Progenitor cell of endocrine pancreas (in vitro differentiated cells): ENCODE results near the gene BOD1L1. TPM values are rescaled to one million over a fixed set of nuclear protein-coding genes. Genes with fewer than 3 reads are reported as not detected.

ENCODE experiments used
- DNase-seq: peaks from one replicate; pipeline ENCODE4 v3.0.0; 2021; ENCODE audit warnings: low spot score; ENCODE audit not compliant: unreplicated experiment
- H3K27ac Mint-ChIP-seq: 2 replicates; pipeline ENCODE4 v1.8.0; 2021; ENCODE audit warnings: mild to moderate bottlenecking, moderate library complexity, mixed read lengths
- H3K27me3 Mint-ChIP-seq: 2 replicates; pipeline ENCODE4 v1.8.0; 2021; ENCODE audit warnings: mixed read lengths
- H3K36me3 Mint-ChIP-seq: 2 replicates; pipeline ENCODE4 v1.8.0; 2022; ENCODE audit warnings: mixed read lengths; ENCODE audit not compliant: insufficient read depth
- H3K4me1 Mint-ChIP-seq: 2 replicates; pipeline ENCODE4 v1.8.0; 2021; ENCODE audit warnings: low read depth, mixed read lengths
- H3K4me3 Mint-ChIP-seq: 2 replicates; pipeline ENCODE4 v1.8.0; 2021; ENCODE audit warnings: low read depth, mild to moderate bottlenecking, moderate library complexity, mixed read lengths
- H3K9me3 Mint-ChIP-seq: 2 replicates; pipeline ENCODE4 v1.8.0; 2021; ENCODE audit warnings: low read depth, mixed read lengths
- total RNA-seq: library from RNA; stranded (reverse); gene quantifications from 2 replicates; pipeline ENCODE4 v1.2.1, GENCODE V29; 2021
- TF ChIP-seq, protein P1 (sequence below): fragments of 200-600 bp; sonication (generic); IDR thresholded peaks from one replicate; pipeline ENCODE4 v1.5.0; 2021; ENCODE audit warnings: antibody characterized with exemption, mild to moderate bottlenecking; ENCODE audit not compliant: unreplicated experiment

BOD1L1 gene
- total RNA-seq, 1 donor from 2014 or later: 42.1 TPM

DNA sequence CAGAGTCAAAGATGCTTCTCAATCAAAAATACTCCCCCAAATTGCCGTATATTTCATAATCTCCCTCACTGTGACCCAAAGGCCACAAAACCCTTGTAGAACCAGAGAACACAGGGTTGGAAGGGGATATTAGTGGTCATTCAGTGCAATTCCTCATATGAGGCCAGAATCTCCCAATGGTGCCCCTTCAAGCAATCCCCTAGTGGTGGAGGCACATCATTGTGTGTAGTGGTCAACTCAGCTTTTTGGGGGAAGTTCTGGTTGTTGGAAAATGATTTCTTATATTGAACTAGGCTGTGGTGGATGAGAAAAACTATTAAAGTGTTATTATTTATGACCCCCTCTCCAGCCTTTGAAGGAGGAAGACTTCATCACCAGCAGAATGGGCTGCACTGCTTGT lies 17.6 kb upstream of the BOD1L1 start:
- Mint-ChIP-seq H3K9me3 (no peaks in the 10 kb centered on the region), H3K27ac (no peak overlapping the region), H3K27me3 (peaks cover 5% of the 10 kb centered on the region), H3K4me1 (no peaks in the 10 kb centered on the region), H3K36me3 (no peaks in the 10 kb centered on the region), H3K4me3 (no peak overlapping the region)
- DNase-seq: no peak
- TF ChIP-seq, protein P1, sequence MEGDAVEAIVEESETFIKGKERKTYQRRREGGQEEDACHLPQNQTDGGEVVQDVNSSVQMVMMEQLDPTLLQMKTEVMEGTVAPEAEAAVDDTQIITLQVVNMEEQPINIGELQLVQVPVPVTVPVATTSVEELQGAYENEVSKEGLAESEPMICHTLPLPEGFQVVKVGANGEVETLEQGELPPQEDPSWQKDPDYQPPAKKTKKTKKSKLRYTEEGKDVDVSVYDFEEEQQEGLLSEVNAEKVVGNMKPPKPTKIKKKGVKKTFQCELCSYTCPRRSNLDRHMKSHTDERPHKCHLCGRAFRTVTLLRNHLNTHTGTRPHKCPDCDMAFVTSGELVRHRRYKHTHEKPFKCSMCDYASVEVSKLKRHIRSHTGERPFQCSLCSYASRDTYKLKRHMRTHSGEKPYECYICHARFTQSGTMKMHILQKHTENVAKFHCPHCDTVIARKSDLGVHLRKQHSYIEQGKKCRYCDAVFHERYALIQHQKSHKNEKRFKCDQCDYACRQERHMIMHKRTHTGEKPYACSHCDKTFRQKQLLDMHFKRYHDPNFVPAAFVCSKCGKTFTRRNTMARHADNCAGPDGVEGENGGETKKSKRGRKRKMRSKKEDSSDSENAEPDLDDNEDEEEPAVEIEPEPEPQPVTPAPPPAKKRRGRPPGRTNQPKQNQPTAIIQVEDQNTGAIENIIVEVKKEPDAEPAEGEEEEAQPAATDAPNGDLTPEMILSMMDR: no peak

DNA sequence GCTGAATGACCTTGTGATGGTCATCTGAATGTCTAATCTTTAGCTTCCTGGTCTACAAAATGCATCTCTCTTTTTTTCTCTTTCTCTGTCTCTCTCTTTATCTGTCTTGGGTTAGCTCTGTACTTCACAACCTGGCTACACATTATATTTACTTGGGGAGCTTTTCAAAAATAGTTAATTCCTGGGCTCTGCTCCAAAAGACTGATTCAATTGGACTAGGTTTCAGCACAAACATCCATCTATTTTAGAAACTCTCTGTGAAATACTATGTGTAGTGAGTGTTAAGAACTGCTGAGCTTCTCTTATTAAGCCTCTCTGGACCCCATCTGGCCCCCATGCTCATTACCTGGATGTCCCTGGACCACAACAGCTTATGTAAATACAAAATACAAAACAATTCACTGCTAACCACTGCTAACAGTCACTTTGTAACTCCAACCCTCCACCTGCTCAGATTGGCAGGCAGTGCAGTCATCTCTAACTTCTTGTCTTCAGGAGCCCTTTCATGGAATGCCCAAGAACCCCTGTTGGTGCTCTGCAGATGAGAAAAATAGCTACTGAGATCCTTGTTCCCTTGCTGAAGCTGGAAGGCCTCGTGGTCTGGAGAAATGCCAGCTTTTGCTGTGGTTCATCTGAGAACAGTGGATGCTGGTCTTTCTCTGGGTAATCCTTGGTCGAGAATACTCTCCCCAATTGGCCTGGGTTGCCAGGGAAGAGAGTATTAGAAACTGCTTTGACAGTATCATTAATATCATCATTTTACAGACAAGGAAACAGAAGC lies 14.8 kb upstream of the BOD1L1 start:
- Mint-ChIP-seq H3K4me1 (no peaks in the 10 kb centered on the region), H3K27ac (no peak overlapping the region), H3K9me3 (no peaks in the 10 kb centered on the region), H3K27me3 (peaks cover 5% of the 10 kb centered on the region), H3K4me3 (no peak overlapping the region), H3K36me3 (no peaks in the 10 kb centered on the region)
- TF ChIP-seq, protein P1: no peak
- no peak for DNase-seq

DNA sequence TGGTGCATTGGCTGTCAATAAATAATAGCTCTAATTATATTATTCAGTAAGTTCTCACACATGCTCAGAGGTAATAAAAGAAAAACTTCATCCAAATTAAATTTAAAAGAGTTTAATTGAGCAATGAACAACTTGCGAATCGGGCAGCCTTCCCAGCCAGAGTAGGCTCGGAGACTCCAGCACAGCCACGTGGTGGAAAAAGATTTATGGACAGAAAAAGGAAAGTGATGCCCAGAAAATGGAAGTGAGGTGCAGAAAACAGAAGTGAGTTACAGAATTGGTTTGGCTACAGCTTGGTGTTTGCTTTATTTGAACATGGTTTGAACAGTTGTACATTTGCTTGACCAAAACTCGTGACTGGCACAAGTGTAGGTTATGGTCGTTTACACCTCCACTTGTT lies 13.6 kb upstream of the BOD1L1 start:
- Mint-ChIP-seq H3K36me3 (no peaks in the 10 kb centered on the region), H3K9me3 (no peaks in the 10 kb centered on the region), H3K4me1 (no peaks in the 10 kb centered on the region)

DNA sequence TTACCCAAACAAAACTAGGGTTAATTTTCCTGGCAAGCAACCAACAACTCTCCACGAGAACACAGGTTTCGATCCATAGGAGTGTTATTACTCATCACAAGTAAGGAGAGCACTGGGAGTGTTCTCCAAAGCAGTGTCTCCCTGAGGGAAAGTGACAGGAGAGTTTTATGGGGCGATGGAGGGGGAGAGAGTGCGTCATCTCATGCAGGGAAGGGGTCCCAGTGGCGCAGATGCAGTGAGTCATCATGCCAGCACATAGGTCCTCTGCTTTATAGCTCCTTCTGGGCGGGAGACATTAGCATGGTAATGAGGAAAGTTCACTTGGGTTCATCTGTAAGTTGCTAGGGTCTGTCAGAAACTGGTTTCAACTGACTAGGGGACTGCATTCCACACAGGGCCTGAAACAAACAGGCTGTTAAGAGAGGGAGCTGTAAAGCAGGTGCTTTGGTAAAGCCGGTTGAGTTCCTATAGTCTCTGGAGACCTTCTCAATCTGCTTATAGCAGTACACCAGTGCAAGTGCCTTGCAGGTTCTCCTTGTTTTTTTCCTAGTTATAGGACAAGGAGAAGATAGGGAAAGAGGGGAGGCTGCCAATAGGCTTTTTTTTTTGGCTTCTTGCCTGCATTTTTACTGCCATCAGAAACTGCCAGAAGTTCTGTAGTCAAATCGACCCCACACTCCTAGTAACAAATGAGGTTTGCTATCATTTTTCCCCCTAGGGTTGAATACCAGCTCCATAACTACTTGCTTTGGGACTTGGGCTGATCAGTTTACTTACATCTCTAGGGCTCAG lies 12.8 kb upstream of the BOD1L1 start:
- TF ChIP-seq, protein P1: no peak
- no peak for DNase-seq
- Mint-ChIP-seq H3K9me3 (no peaks in the 10 kb centered on the region), H3K27ac (no peak overlapping the region), H3K27me3 (peaks cover 8% of the 10 kb centered on the region), H3K36me3 (no peaks in the 10 kb centered on the region), H3K4me1 (no peaks in the 10 kb centered on the region), H3K4me3 (no peak overlapping the region)

More for the DNA sequence above, 13.6 kb upstream of the BOD1L1 start:
- no peak for DNase-seq
- Mint-ChIP-seq H3K27ac (no peak overlapping the region), H3K4me3 (no peak overlapping the region), H3K27me3 (peaks cover 5% of the 10 kb centered on the region)
- TF ChIP-seq, protein P1: no peak

DNA sequence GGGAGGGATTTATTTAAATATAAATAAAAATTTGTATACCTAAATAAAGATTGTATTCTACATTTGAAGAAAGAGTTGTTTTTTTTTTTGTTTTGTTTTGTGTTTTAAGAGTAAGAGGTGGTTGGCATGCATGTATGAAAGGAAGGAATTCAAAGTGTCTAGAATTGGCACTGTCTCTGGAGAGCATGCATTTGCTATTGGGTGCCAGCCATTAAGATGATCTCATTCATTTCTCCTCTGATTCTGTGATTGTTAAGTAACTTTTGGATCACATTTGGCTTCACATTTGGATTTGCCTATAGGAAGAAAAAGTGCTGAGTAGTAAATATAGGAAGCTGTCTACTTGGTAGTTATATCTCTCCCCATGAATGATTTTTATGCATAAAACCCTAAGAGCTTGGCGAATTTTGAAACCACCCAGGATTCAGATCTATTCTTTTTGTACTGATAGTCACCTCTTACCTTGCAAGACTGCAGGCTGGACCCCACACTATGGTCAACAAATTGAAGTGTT lies 7.8 kb upstream of the BOD1L1 start:
- Mint-ChIP-seq H3K9me3 (no peaks in the 10 kb centered on the region), H3K4me1 (no peaks in the 10 kb centered on the region), H3K36me3 (no peaks in the 10 kb centered on the region), H3K27me3 (peaks cover 4% of the 10 kb centered on the region), H3K4me3 (no peak overlapping the region), H3K27ac (no peak overlapping the region)
- DNase-seq: no peak
- TF ChIP-seq, protein P1: no peak
